Effector CD4-positive, alpha-beta T cell (primary cell): ENCODE data around the gene INPP4B.

Source experiments
- DNase-seq: peaks from one replicate; pipeline ENCODE4 v3.0.0-alpha.2; 2020

Gene INPP4B

DNA sequence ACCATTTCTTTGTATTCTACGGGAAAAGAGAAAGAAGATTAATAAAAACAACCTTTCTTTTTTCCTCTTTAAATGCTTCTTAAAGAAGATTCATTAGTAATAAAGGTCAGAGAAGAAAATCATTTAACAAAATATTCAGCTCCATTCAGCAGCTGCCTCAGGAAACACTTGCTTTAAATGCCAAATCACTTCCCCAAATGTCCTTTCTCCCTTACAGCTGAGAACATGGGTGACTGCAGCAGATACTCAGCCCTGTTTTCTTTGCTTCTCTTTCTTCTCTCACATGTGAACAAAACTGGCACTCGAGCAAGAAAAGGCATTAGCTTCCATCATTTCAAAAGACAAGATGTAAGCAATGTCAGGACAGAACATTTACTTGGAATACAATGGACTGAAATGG, 120.2 kb downstream of the INPP4B start:
- no peak for DNase-seq

DNA sequence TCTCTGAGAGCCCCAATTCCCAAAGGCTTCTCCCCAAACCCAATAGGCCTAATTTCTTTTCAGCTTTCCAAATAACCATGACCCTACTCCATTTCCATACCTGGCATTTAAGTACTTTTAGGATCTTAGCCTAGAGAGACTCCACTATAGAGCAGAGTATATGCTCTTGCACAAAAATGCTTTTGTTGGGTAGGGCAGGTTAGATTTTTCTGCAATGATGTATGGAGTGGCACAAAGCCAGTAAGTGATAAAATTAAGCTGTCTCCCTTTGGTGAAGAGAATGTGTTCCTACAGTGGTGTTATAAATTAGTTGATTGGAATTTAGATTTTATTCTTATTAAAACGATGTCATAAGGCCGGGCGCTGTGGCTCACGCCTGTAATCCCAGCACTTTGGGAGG, 124.9 kb downstream of the INPP4B start:
- no peak for DNase-seq

DNA sequence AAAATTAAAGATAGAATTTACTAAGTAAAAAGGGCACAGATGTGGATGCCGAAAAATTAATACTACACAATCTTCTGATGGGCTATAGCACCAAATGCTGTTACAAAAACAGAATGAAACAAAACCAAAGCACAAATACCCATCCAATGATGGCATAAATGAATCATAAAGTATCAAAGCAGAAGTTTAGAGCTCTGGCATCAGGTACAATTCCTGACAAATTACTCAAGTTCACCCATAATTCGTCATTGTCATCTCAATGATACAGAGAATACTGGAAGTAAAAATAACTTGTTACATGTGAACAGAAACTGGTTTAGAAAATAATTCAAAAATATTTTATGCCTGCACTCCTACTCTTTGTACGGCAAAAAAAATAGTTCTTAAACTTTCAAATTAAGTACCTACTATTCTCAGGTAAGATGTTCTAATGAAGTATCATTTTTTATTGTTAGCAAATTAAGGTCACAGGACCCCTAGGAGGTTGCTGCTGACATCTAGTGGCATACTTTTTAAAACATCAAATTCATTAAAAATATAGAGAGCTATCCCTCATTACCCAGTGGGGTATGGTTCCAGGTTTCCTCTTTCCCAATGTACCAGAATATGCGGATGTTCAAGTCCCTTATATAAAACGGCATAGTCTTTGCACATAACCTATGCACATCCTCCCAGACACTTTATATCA, 126.1 kb downstream of the INPP4B start:
- no peak for DNase-seq

DNA sequence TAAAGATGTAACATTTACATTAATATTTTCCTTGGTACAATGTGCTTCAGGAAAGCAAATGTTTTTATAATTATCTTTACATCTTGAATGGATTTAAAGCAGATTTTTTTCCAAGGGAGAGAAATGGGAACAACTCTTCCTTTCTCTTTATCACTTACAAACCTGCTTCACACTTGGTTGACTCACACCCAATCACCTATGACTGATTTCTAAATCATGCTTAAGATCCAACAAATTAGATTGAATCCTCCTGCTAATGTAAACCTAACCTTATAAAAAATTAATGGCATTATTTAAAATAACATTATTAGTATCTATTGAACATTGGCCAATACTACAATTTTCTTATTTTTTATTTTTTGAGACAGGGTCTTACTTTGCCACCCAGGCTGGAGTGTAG, 127.1 kb downstream of the INPP4B start:
- no peak for DNase-seq

GRCh38 chr4:142715727-142716126, 130.4 kb downstream of the INPP4B start:
- no peak for DNase-seq

- no peak for DNase-seq
Observed at GRCh38 chr4:142713282-142714030, 132.6 kb downstream of the INPP4B start.

DNA sequence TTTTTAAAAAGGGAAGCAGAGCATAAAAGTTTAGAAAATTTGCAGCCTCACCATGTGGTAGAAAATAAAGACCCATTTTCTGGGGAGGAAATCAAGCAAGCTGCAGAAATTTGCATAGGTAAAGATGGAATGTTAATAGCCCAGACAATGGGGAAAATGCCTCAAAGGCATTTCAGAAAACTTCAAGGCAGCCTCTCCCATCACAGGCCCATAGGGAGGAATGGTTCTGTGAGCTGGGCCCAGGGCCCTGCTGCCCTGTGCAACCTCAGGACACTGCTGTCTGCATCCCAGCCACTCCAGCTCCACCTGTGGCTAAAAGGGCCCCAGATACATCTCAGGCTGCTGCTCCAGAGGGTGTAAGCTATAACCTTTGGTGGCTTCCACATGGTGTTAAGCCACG, 137.9 kb downstream of the INPP4B start:
- DNase-seq = no peak

GRCh38 chr4:142707401-142707800, 138.7 kb downstream of the INPP4B start:
- no peak for DNase-seq

DNA sequence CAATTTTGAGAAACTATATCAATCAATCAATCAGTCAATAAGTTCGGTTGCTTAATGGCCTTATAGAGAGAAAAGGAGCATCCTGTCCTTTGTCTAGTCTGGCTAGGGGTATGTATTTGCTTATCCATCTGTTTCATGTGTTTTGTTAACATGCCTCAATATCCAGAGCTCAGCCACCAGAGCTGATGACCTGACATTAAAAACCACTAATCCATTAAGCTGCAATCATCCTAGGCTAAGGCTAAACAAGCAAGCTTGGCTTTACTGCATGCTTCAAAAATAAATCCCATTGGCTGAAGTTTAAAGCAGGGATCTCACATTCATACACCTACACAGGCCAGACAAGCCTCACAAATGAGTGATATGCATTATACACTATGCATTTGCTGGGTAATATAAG, 139.7 kb downstream of the INPP4B start:
- no peak for DNase-seq

DNA sequence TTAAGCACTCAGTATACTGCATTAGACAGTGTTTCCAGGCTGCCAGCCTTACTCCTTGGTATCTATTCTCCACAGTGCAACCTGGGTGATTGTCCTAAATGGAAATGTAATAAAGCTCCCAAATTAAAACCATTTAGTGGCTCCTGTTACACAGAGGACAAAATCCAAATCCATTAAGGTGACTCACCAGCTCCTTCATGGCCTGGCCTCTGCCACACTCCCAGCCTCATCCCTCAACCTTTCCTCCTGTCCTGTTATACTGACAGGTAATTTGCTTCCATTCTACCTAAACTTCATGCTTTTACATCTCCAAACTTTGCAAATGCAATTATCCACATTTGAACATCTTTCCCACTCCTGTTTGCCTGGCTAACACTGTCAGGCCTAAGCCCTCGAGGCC, 140.3 kb downstream of the INPP4B start:
- DNase-seq = no peak

DNA sequence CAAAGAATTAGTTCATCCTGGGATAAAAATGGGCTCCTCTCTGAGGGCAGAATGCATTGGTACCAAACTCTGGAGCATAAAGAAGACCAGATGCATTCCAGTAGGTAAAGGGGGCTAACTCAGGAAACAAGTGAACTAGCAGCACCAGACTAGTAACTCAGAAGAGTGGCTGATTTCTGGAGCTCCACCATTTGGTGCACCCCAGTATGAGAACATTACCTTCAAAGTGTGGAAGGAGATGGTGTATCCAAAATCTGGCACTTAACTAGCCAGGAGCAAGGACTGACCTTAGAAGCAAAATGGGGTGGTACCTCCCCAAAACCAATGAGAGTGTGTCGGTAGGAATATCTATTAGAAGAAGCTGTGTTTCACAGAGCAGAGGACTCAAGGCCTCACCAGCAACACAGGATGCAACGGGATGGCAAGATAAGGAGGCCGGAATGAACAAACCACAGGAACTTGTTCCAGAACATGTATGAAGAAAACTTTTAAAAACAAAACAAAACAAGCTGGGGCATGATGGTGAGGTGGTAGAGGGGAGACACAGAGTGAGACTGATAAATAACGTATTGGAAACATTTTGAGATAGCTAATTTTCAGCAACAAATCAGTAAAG, 142.3 kb downstream of the INPP4B start:
- DNase-seq = peak; percentile 17

DNA sequence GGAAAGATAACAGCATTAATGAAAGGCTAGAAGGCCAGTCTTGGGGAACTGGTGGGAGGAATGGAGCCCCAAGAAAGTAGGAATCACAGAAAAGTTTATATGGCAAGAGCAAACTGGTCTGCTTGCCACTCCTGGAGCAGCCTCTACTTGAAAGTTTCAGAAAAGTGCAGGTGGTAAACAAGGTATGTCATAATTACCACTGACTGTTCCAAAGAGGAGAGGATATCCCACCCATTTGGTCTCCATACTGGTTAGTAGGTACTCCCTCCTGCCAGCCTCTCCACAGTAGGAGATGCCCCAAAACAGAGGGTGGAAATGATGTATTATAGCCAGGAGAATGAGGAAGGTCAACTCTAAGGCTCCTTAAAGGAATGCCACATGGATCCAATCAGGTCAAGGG, 145.1 kb downstream of the INPP4B start:
- no peak for DNase-seq

DNA sequence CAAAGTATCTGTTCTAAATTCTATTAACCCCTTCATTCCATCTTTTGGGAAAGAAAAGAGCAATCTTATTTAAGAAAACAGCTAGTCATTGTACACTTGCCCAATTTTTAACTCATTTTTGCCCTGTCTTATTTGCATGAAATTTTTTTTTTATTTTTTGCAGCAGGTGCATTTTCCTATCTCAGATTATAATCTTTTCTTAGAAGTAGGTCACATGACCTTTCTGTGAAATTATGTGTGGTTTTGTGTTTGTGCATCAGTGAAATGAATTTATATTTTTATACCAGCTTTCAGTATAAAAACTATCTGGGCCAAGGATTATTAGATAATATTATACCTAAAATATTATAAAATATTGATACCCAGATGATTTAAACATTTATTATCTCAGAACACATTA, 145.6 kb downstream of the INPP4B start:
- no peak for DNase-seq

- DNase-seq = no peak
Observed at GRCh38 chr4:142698552-142698951, 147.5 kb downstream of the INPP4B start.

- DNase-seq = no peak
Observed at GRCh38 chr4:142697928-142698327, 148.2 kb downstream of the INPP4B start.

- no peak for DNase-seq
Observed at GRCh38 chr4:142697320-142697719, 148.8 kb downstream of the INPP4B start.

DNA sequence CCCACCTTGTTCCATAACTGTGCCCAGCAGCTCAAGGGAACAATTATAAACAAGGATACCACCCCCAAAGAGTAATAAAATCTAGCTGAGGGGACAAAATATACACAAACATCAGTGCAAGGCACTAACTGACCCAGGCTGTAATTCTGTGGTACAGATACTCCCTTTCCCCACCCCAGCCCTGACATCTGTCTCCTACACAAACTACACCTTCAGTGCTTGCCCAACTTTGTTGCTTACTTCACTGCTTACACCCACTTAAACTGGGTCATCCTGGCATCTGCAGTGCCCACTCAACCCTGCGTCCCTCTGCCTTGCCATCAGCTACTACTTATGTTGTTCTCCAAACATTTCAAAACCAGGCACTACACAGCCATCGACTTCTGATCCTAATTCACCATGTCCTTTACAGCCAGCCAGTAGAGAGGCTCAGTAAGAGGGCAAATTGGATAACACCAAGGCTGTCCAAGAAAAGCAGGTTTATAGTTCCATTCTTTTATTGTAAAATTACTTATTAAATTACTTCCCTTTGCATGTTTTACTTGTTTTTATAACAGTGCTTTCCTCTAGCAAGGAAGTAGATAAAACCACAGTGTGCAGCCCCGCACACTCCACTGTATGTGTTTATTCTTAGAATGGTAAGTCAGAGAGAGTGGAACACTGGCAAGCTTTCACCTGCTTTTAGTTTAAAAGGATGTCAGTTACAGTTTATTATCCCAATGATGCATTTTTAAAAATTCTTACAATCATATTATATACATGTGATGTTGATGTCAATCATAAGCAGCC, 149.6 kb downstream of the INPP4B start:
- DNase-seq = no peak

- DNase-seq = no peak
Observed at GRCh38 chr4:142690406-142691163, 155.5 kb downstream of the INPP4B start.

DNA sequence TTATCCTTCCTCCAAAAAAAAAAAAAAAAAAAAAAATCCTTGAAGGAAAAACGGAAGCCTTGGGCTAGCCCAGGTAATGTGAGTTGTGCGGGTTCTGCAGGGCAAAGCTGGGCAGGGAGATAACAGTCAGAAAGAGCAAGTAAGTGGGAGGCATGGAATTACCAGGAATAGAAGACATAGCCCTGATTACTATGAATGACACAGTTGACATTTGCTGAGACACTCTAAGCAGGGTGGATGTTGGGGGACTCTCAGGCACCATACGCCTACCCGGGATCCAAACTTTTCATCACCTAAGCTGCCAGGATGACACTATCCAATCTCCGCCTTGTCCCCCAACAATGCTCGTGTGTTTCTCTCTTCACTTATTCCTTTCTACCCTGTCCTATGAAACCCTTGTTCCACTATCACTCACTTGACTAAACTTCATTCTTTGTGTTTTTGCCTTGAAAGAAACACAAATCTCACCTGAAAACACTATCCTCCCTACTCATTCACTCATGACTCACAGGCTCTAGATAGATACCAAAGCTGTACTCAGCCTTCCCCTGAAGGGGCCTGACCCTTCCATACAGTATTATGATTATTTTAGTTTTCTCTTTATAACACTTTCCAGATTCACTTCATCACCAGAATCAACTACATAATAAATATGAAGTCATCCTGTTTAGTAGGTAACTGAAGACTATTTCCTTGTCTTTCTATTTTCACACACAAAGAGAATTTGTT, 158.4 kb downstream of the INPP4B start:
- DNase-seq = no peak

GRCh38 chr4:142686081-142686480, 160.0 kb downstream of the INPP4B start:
- no peak for DNase-seq

- no peak for DNase-seq
Observed at GRCh38 chr4:142683997-142684396, 162.1 kb downstream of the INPP4B start.

- DNase-seq = no peak
Observed at GRCh38 chr4:142683503-142683902, 162.6 kb downstream of the INPP4B start.
